SU-DHL-6 (cell line): ENCODE results near the gene NASP.

Experiments
- H2AFZ ChIP-seq: fragments of 200-600 bp; sonication (generic); 2 replicates; pipeline ENCODE4 v1.6.1; 2014; ENCODE audit warnings: low read depth, mild to moderate bottlenecking, moderate library complexity, mixed read lengths, antibody characterized with exemption, low read length; ENCODE audit not compliant: severe bottlenecking
- H3F3A ChIP-seq: fragments of 200-600 bp; shearing (Covaris generic); 2 replicates; pipeline ENCODE4 v1.6.0; 2016; ENCODE audit warnings: antibody characterized with exemption, mild to moderate bottlenecking; ENCODE audit not compliant: insufficient read depth
- H3K27ac ChIP-seq: fragments of 200-600 bp; sonication (generic); 2 replicates; pipeline ENCODE4 v1.5.1; 2016; ENCODE audit warnings: low read depth, mild to moderate bottlenecking, low read length, moderate library complexity, mixed read lengths
- H3K27me3 ChIP-seq: fragments of 200-600 bp; sonication (generic), shearing (Covaris generic); 2 replicates; pipeline ENCODE4 v1.6.0; 2014; ENCODE audit warnings: mild to moderate bottlenecking, low read length
- H3K36me3 ChIP-seq: fragments of 200-600 bp; sonication (generic); 2 replicates; pipeline ENCODE4 v1.6.1; 2014; ENCODE audit warnings: mild to moderate bottlenecking, low read length, mixed read lengths
- H3K4me2 ChIP-seq: fragments of 300-600, 200-600 bp; shearing (Covaris generic), sonication (generic); 2 replicates; pipeline ENCODE4 v1.6.0; 2014; ENCODE audit warnings: low read length, low read depth, mild to moderate bottlenecking; ENCODE audit not compliant: poor library complexity, severe bottlenecking
- H3K4me3 ChIP-seq: fragments of 200-600 bp; sonication (generic); 2 replicates; pipeline ENCODE4 v1.5.1; 2014; ENCODE audit warnings: antibody characterized with exemption, low read length, mild to moderate bottlenecking, mixed read lengths; ENCODE audit not compliant: insufficient read depth, poor library complexity, severe bottlenecking
- H3K79me2 ChIP-seq: fragments of 200-600 bp; sonication (generic); 2 replicates; pipeline ENCODE4 v1.6.1; 2014; ENCODE audit warnings: mild to moderate bottlenecking, low read length, moderate library complexity; ENCODE audit not compliant: insufficient read depth
- H3K9ac ChIP-seq: fragments of 200-600 bp; sonication (generic); 2 replicates; pipeline ENCODE4 v1.7.0; 2014; ENCODE audit warnings: mild to moderate bottlenecking, low read length
- H3K9me2 ChIP-seq: fragments of 200-600 bp; sonication (generic); replicated peaks from 2 replicates; pipeline ENCODE4 v1.6.1; 2014; ENCODE audit warnings: low read length; ENCODE audit not compliant: insufficient read depth
- H3K9me3 ChIP-seq: fragments of 200-600 bp; sonication (generic); 2 replicates; pipeline ENCODE4 v1.6.1; 2014; ENCODE audit warnings: low read length, mixed read lengths; ENCODE audit not compliant: insufficient read depth
- H4K20me1 ChIP-seq: fragments of 200-600 bp; sonication (generic); 2 replicates; pipeline ENCODE4 v1.6.1; 2014; ENCODE audit warnings: low read depth, mild to moderate bottlenecking, antibody characterized with exemption, low read length, moderate library complexity, mixed read lengths
- CTCF ChIP-seq: fragments of 200-600 bp; sonication (generic); IDR thresholded peaks from one replicate; pipeline ENCODE4 v1.5.1; 2017; ENCODE audit warnings: antibody characterized with exemption, mild to moderate bottlenecking, low read length, moderate library complexity; ENCODE audit not compliant: insufficient read depth, poor library complexity, severe bottlenecking
- EZH2phosphoT487 ChIP-seq: fragments of 200-600 bp; sonication (generic), shearing (Covaris generic); conservative IDR thresholded peaks from 2 replicates; pipeline ENCODE4 v1.6.1; 2018; ENCODE audit warnings: mild to moderate bottlenecking, antibody characterized with exemption, low read length, moderate library complexity, mixed read lengths

NASP gene

DNA sequence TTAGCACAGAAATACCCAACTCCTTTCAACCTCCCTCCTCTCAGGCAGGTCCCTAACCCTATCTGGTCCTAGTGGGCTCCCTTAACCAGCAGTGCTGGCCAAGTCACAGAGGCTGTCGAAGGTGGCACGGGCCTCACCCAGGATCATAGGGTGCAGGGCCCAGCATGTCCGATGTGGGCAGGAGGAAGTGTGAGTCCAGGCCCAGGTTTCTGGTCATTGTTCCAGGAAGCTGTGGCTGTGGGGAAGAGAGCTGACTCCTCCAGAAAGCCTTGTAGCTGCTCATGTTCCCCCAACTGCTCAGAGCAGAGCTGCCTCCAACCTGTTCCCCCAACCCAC is 37.6 kb downstream of the NASP start:
- H3K4me3 ChIP-seq: no peak overlapping the region
- H3K9me3 ChIP-seq: no peaks in the 10 kb centered on the region
- no peaks in the 10 kb centered on the region for H4K20me1 ChIP-seq
- TF ChIP-seq EZH2phosphoT487 (no peak), CTCF (no peak)
- no peak overlapping the region for H3K9ac ChIP-seq
- no peaks in the 10 kb centered on the region for H3K9me2 ChIP-seq
- no peak overlapping the region for H3K27ac ChIP-seq
- no peak overlapping the region for H3K4me2 ChIP-seq
- H3K79me2 ChIP-seq: no peaks in the 10 kb centered on the region
- peaks cover 16% of the 10 kb centered on the region for H3K36me3 ChIP-seq
- no peak overlapping the region for H2AFZ ChIP-seq
- H3F3A ChIP-seq: peaks cover 38% of the 10 kb centered on the region
- H3K27me3 ChIP-seq: no peaks in the 10 kb centered on the region

DNA sequence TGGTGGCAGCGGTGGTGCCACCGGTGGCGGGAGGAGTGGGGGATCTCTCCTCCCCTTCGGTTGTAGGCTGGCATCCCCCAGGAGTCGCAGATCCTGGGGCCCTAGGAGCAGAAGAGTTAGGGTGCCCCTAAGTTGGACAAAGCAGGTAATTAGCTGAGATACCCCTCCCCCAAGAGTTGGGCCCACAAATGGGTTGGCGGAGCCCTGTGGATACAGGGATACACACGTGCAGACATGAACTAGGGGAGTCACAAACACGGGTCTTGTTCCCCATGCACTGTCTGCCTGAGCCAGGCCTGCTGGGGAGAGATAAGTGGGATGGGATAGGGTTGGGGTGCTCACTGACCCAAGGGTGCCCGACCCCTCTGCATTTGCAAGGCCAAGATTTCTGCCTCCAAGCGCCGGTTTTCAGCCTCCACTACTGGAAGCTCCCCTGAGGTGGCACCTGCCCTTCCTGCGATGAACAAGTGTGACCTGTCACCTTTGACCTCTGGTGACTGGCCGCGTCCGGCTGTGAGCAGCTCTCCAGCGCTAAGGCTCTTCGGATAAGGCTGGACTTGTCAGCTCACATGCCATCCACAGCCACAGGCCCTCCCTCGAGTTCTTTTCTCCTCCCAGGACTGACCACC is 38.2 kb downstream of the NASP start:
- Histone ChIP-seq H3K9me3 (no peaks in the 10 kb centered on the region), H3K9ac (no peak overlapping the region), H3K4me2 (no peak overlapping the region), H4K20me1 (no peaks in the 10 kb centered on the region), H3K27ac (no peak overlapping the region), H3K4me3 (no peak overlapping the region), H3K79me2 (no peaks in the 10 kb centered on the region), H3K27me3 (no peaks in the 10 kb centered on the region), H3K9me2 (no peaks in the 10 kb centered on the region), H2AFZ (no peak overlapping the region), H3F3A (peaks cover 38% of the 10 kb centered on the region), H3K36me3 (peaks cover 13% of the 10 kb centered on the region)
- TF ChIP-seq CTCF: no peak
- TF ChIP-seq EZH2phosphoT487: no peak

DNA sequence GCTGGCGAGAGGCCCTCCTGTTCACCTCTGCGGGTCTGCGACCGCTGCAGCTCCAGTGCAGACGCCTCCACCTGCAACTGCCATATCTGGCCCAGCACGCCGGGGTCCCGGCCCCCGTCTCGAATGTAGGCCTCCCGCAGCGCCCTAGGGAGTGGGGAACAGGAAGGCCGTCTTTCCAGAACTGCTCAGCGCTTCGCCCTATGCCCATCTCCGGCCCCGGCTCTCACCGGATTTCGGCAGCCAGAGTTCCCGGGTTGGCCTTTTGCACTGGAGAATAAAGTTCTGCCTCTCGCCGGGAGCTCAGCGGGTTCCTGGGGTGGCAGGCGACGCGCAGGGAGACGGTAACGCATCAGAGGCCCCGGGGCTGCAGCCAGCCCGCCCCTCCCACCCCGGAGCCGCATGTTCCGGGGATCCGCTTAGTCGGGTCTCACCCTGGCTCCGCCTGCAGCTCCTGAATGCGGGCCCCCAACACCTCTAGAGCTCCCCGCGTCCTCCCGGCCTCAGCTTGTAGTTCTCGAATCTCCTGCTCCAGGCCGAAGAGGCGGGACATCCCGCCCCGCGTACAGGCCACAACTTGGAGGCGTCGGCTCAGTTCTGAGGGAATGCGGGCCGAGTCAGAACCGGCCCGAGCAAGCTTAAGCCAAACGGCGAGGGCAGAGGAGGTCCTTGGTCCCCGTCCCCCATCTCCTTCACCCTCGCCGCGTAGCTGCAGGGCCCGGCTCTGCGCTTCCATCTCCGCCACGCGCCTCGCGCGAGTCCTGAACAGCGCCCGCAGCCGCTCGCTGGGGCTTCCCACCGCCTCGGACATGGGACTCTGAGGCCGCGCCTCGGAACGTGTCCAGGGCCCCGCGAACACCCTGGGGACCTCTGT is 38.9 kb downstream of the NASP start:
- TF ChIP-seq EZH2phosphoT487: no peak
- TF ChIP-seq CTCF: no peak

More for the DNA sequence above, 38.9 kb downstream of the NASP start:
- H2AFZ ChIP-seq: no peak overlapping the region
- H4K20me1 ChIP-seq: no peaks in the 10 kb centered on the region
- H3K27ac ChIP-seq: no peak overlapping the region
- peaks cover 6% of the 10 kb centered on the region for H3K36me3 ChIP-seq
- H3K4me3 ChIP-seq: no peak overlapping the region
- H3K27me3 ChIP-seq: no peaks in the 10 kb centered on the region
- peaks cover 39% of the 10 kb centered on the region for H3F3A ChIP-seq
- H3K9me3 ChIP-seq: no peaks in the 10 kb centered on the region
- no peak overlapping the region for H3K9ac ChIP-seq
- no peaks in the 10 kb centered on the region for H3K9me2 ChIP-seq
- H3K4me2 ChIP-seq: no peak overlapping the region
- no peaks in the 10 kb centered on the region for H3K79me2 ChIP-seq
